Measurements from ENCODE around the gene RBM10. TPM values are rescaled to one million over a fixed set of nuclear protein-coding genes. Genes with fewer than 3 reads are reported as not detected.

RBM10 gene
- total RNA-seq, 1 donor from 2014 or later, result 74.6 TPM

- Mint-ChIP-seq H3K4me3 (ENCODE audit: unreplicated experiment) (no peak overlapping the region), H3K4me1 (ENCODE audit: low read depth, unreplicated experiment) (no peaks in the 10 kb centered on the region), H3K9me3 (ENCODE audit: unreplicated experiment) (peaks cover 5% of the 10 kb centered on the region), H3K27me3 (ENCODE audit: unreplicated experiment) (no peaks in the 10 kb centered on the region), H3K36me3 (ENCODE audit: unreplicated experiment) (no peaks in the 10 kb centered on the region), H3K27ac (ENCODE audit: unreplicated experiment) (no peak overlapping the region)
- DNase-seq, result no peak
- TF ChIP-seq CTCF (IDR thresholded peaks at IDR 0.05; ENCODE audit: partially characterized antibody, unreplicated experiment), result no peak
Observed at GRCh38 chrX:47226531-47227333, 81.7 kb downstream of the RBM10 start.

GRCh38 chrX:47227334-47227583, 82.2 kb downstream of the RBM10 start:
- Mint-ChIP-seq H3K27me3 (ENCODE audit: unreplicated experiment) (no peaks in the 10 kb centered on the region), H3K4me1 (ENCODE audit: low read depth, unreplicated experiment) (no peaks in the 10 kb centered on the region), H3K36me3 (ENCODE audit: unreplicated experiment) (no peaks in the 10 kb centered on the region), H3K27ac (ENCODE audit: unreplicated experiment) (no peak overlapping the region), H3K9me3 (ENCODE audit: unreplicated experiment) (peaks cover 5% of the 10 kb centered on the region), H3K4me3 (ENCODE audit: unreplicated experiment) (no peak overlapping the region)
- DNase-seq, result no peak
- TF ChIP-seq CTCF (IDR thresholded peaks at IDR 0.05; ENCODE audit: partially characterized antibody, unreplicated experiment), result no peak

- DNase-seq, result no peak
- no peak for TF ChIP-seq CTCF (IDR thresholded peaks at IDR 0.05; ENCODE audit: partially characterized antibody, unreplicated experiment)
- Mint-ChIP-seq H3K27me3 (ENCODE audit: unreplicated experiment) (peaks cover 3% of the 10 kb centered on the region), H3K9me3 (ENCODE audit: unreplicated experiment) (peaks cover 7% of the 10 kb centered on the region), H3K27ac (ENCODE audit: unreplicated experiment) (no peak overlapping the region), H3K4me3 (ENCODE audit: unreplicated experiment) (no peak overlapping the region), H3K4me1 (ENCODE audit: low read depth, unreplicated experiment) (no peaks in the 10 kb centered on the region), H3K36me3 (ENCODE audit: unreplicated experiment) (no peaks in the 10 kb centered on the region)
Observed at GRCh38 chrX:47228550-47229270, 83.7 kb downstream of the RBM10 start.

GRCh38 chrX:47229427-47229826, 84.4 kb downstream of the RBM10 start:
- DNase-seq, result no peak
- no peak overlapping the region for H3K27ac Mint-ChIP-seq (ENCODE audit: unreplicated experiment)

More at GRCh38 chrX:47229427-47229826, 84.4 kb downstream of the RBM10 start:
- H3K36me3 Mint-ChIP-seq (ENCODE audit: unreplicated experiment), result no peaks in the 10 kb centered on the region
- no peak for TF ChIP-seq CTCF (IDR thresholded peaks at IDR 0.05; ENCODE audit: partially characterized antibody, unreplicated experiment)
- H3K4me1 Mint-ChIP-seq (ENCODE audit: low read depth, unreplicated experiment), result no peaks in the 10 kb centered on the region
- peaks cover 7% of the 10 kb centered on the region for H3K9me3 Mint-ChIP-seq (ENCODE audit: unreplicated experiment)
- H3K27me3 Mint-ChIP-seq (ENCODE audit: unreplicated experiment), result peaks cover 3% of the 10 kb centered on the region
- no peak overlapping the region for H3K4me3 Mint-ChIP-seq (ENCODE audit: unreplicated experiment)

Measured in glutamatergic neuron (in vitro differentiated cells).